PC-3 (cell line): ENCODE measurements around the gene FAXDC2.

Experiments used
- CTCF ChIP-seq: fragments of 300-600 bp; sonication (generic); conservative IDR thresholded peaks from 2 replicates; pipeline ENCODE4 v1.5.1; 2017; ENCODE audit warnings: antibody characterized with exemption, low read depth, mild to moderate bottlenecking, low read length
- EZH2 ChIP-seq: fragments of 300-600 bp; sonication (generic); IDR thresholded peaks from one replicate; pipeline ENCODE4 v1.6.1; 2017; ENCODE audit warnings: antibody characterized with exemption, mild to moderate bottlenecking, low read length; ENCODE audit not compliant: unreplicated experiment
- EZH2phosphoT487 ChIP-seq: fragments of 300-600 bp; sonication (generic); IDR thresholded peaks from 2 replicates; pipeline ENCODE4 v1.6.1; 2018; ENCODE audit warnings: mild to moderate bottlenecking, antibody characterized with exemption, low read length, borderline replicate concordance

DNA sequence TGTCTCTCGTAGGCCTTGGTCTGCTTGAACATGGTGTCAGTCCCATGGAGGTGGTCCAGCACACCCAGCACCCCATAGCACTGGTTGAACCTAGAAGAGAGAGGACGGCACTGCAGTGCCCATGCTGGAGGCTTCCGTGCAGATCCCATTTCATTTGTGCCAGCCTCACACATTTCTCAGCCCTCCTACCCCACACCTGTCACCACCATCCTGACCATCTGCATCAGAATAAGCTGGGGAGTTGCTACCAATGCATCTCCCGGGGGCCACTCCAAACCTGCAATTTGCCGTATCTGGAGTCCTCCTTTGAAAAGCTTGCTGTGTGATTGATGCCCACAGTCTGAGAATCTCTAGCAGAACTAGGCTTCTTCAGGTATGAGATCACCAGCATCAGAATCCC is 30.0 kb downstream of the FAXDC2 start:
- TF ChIP-seq EZH2 (no peak), EZH2phosphoT487 (no peak), CTCF (no peak)
